Hepatocyte (in vitro differentiated cells): ENCODE measurements around the gene TUB. TPM values are rescaled to one million over a fixed set of nuclear protein-coding genes. Genes with fewer than 3 reads are reported as not detected.

Source experiments
- DNase-seq: peaks from one replicate; pipeline ENCODE4 v3.0.0-alpha.2; 2016; ENCODE audit warnings: low spot score
- H2AFZ ChIP-seq: fragments of 200-600 bp; sonication (generic); 2 replicates; pipeline ENCODE4 v1.6.0; 2016; ENCODE audit warnings: antibody characterized with exemption, mild to moderate bottlenecking
- H3K27ac ChIP-seq: fragments of 200-600 bp; sonication (generic); 2 replicates; pipeline ENCODE4 v1.5.1; 2016; ENCODE audit warnings: mild to moderate bottlenecking
- H3K27me3 ChIP-seq: fragments of 200-600 bp; sonication (generic); 2 replicates; pipeline ENCODE4 v1.6.1; 2016
- H3K36me3 ChIP-seq: fragments of 200-600 bp; sonication (generic); replicated peaks from 2 replicates; pipeline ENCODE4 v1.5.1; 2016; ENCODE audit warnings: low read depth; ENCODE audit not compliant: insufficient read depth
- H3K4me1 ChIP-seq: fragments of 200-600 bp; sonication (generic); 2 replicates; pipeline ENCODE4 v1.5.1; 2016; ENCODE audit warnings: mild to moderate bottlenecking, moderate library complexity; ENCODE audit not compliant: insufficient read depth
- H3K4me2 ChIP-seq: fragments of 200-600 bp; sonication (generic); 2 replicates; pipeline ENCODE4 v1.6.0; 2016
- H3K4me3 ChIP-seq: fragments of 200-600 bp; sonication (generic); 2 replicates; pipeline ENCODE4 v1.5.1; 2016; ENCODE audit warnings: mild to moderate bottlenecking
- H3K79me2 ChIP-seq: fragments of 200-600 bp; sonication (generic); 2 replicates; pipeline ENCODE4 v1.6.0; 2017; ENCODE audit warnings: mild to moderate bottlenecking
- H3K9me2 ChIP-seq: fragments of 200-600 bp; sonication (generic); replicated peaks from 2 replicates; pipeline ENCODE4 v1.6.0; 2017; ENCODE audit warnings: mild to moderate bottlenecking; ENCODE audit not compliant: insufficient read depth
- H3K9me3 ChIP-seq: fragments of 200-600 bp; sonication (generic); 2 replicates; pipeline ENCODE4 v1.5.1; 2016; ENCODE audit warnings: low read depth, mild to moderate bottlenecking
- H4K20me1 ChIP-seq: fragments of 200-600 bp; sonication (generic); 2 replicates; pipeline ENCODE4 v1.6.0; 2016; ENCODE audit warnings: mild to moderate bottlenecking; ENCODE audit not compliant: insufficient read depth, poor library complexity, severe bottlenecking
- EZH2 ChIP-seq: fragments of 200-600 bp; sonication (generic); IDR thresholded peaks from 2 replicates; pipeline ENCODE4 v1.6.1; 2016; ENCODE audit warnings: antibody characterized with exemption, mild to moderate bottlenecking, borderline replicate concordance
- EZH2phosphoT487 ChIP-seq: fragments of 200-600 bp; sonication (generic); IDR thresholded peaks from one replicate; pipeline ENCODE4 v1.6.1; 2018; ENCODE audit warnings: antibody characterized with exemption, mild to moderate bottlenecking, low read depth, moderate library complexity; ENCODE audit not compliant: unreplicated experiment, severe bottlenecking
- WGBS: methylation state at CpG from one replicate; pipeline ENCODE4 v1.1.6; 2016; ENCODE audit warnings: low lambda C conversion rate; ENCODE audit errors: missing lambda C conversion rate; 5-methylcytosine and 5-hydroxymethylcytosine counted together
- polyA plus RNA-seq: library from polyadenylated mRNA; unstranded; fragments of >200 nt; fragmentation: Nextera tagmentation; extraction: Ambion mirVana; gene quantifications from 2 replicates; pipeline ENCODE4 v1.2.1, GENCODE V29; 2016
- total RNA-seq: library from RNA; depleted of rRNA; stranded (reverse); fragments of >200 nt; gene quantifications from 2 replicates; pipeline ENCODE4 v1.2.3, GENCODE V29; 2014
- TF ChIP-seq, protein P1 (sequence below): fragments of 200-600 bp; sonication (generic); IDR thresholded peaks from 2 replicates; pipeline ENCODE4 v1.5.1; 2016; ENCODE audit warnings: antibody characterized with exemption, mild to moderate bottlenecking; ENCODE audit not compliant: poor library complexity

TUB gene
- total and polyA plus RNA-seq, 2 experiments from 2014 or later = 5.0 to 18.7 TPM

DNA sequence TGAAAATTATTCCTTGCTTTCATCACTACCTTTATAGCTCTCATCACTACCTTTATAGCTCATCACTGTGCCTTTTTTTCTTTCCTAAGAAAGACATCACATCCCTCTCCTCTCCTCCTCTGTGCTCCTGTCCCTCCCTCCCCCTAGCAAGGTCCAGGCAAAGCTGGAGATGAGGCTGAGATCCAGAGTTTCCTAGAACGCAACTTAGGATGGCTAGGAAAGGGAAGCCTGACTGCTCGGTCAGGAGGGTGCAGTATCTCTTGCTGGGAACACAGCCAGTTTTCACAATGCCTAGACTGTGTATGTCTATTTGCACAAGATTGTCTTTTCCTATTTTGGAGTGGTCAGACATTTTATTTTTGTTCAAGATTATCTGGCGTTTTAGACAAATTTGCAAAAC, 24.7 kb downstream of the TUB start:
- WGBS = 92% methylated on average over 3 of the region's 3 CpGs
- no peaks in the 10 kb centered on the region for H3K9me2 ChIP-seq
- no peaks in the 10 kb centered on the region for H3K9me3 ChIP-seq
- DNase-seq = no peak
- H3K27me3 ChIP-seq = no peaks in the 10 kb centered on the region
- no peak overlapping the region for H2AFZ ChIP-seq
- H3K4me3 ChIP-seq = no peak overlapping the region
- peaks cover 2% of the 10 kb centered on the region for H3K4me1 ChIP-seq
- no peaks in the 10 kb centered on the region for H3K36me3 ChIP-seq
- TF ChIP-seq EZH2phosphoT487 (no peak), EZH2 (no peak)
- TF ChIP-seq, protein P1, sequence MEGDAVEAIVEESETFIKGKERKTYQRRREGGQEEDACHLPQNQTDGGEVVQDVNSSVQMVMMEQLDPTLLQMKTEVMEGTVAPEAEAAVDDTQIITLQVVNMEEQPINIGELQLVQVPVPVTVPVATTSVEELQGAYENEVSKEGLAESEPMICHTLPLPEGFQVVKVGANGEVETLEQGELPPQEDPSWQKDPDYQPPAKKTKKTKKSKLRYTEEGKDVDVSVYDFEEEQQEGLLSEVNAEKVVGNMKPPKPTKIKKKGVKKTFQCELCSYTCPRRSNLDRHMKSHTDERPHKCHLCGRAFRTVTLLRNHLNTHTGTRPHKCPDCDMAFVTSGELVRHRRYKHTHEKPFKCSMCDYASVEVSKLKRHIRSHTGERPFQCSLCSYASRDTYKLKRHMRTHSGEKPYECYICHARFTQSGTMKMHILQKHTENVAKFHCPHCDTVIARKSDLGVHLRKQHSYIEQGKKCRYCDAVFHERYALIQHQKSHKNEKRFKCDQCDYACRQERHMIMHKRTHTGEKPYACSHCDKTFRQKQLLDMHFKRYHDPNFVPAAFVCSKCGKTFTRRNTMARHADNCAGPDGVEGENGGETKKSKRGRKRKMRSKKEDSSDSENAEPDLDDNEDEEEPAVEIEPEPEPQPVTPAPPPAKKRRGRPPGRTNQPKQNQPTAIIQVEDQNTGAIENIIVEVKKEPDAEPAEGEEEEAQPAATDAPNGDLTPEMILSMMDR = no peak
- H4K20me1 ChIP-seq = no peaks in the 10 kb centered on the region
- no peaks in the 10 kb centered on the region for H3K79me2 ChIP-seq
- no peak overlapping the region for H3K4me2 ChIP-seq
- no peak overlapping the region for H3K27ac ChIP-seq

DNA sequence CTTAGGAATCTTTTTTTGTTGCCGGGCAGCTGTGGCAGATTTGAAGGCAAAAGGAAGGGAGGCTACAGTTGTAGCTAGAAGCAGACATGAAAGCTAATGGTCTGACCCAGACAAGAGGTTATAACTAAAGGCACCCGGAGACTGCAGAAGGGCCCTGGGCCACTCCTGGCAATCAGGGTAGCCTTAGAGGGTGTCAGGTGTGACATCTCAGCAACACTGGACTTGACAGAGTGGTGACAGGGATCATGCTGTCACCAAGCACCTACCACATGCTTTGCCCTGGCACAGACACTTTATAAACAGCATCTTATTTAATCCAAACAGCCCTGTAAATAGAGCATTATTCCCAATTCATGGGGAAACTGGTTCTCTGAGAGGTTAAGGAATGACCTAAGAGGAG, 25.7 kb downstream of the TUB start:
- no peaks in the 10 kb centered on the region for H3K79me2 ChIP-seq
- H3K27ac ChIP-seq = no peak overlapping the region

DNA sequence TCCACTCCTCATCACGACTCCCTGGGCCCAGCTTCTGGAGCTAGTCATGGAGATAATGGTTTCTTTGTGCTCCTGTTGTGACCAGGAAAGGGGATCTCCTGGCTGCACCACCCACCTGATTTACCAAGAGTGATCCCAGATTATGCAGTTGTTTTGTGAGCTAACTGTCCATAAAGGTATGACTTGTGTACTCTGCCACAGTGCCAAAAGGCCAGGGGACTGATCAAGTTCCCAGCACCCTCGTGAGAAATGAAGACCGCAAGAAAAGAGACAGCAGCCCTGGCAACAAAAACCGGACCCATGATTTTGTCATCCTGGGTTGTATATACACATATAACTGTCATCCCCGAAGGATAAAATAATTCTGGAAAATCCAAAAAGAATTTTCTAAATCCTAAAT, 26.6 kb downstream of the TUB start:
- H3K27ac ChIP-seq = no peak overlapping the region
- no peak for DNase-seq
- TF ChIP-seq, protein P1 = no peak
- TF ChIP-seq EZH2phosphoT487 (no peak), EZH2 (no peak)
- no peaks in the 10 kb centered on the region for H3K9me2 ChIP-seq
- no peak overlapping the region for H3K4me2 ChIP-seq
- H3K79me2 ChIP-seq = no peaks in the 10 kb centered on the region
- H4K20me1 ChIP-seq = no peaks in the 10 kb centered on the region
- H3K4me1 ChIP-seq = peaks cover 5% of the 10 kb centered on the region
- no peaks in the 10 kb centered on the region for H3K36me3 ChIP-seq
- H3K27me3 ChIP-seq = no peaks in the 10 kb centered on the region
- 95% methylated on average over 5 of the region's 5 CpGs for WGBS
- H3K9me3 ChIP-seq = no peaks in the 10 kb centered on the region
- H3K4me3 ChIP-seq = no peak overlapping the region
- H2AFZ ChIP-seq = no peak overlapping the region

More for the DNA sequence above, 25.7 kb downstream of the TUB start:
- H3K4me1 ChIP-seq = peaks cover 5% of the 10 kb centered on the region
- no peaks in the 10 kb centered on the region for H3K9me3 ChIP-seq
- no peak overlapping the region for H2AFZ ChIP-seq
- H3K27me3 ChIP-seq = no peaks in the 10 kb centered on the region
- H3K4me3 ChIP-seq = no peak overlapping the region
- 95% methylated on average over 2 of the region's 2 CpGs for WGBS
- DNase-seq = no peak
- no peaks in the 10 kb centered on the region for H3K9me2 ChIP-seq
- H3K4me2 ChIP-seq = no peak overlapping the region
- no peaks in the 10 kb centered on the region for H4K20me1 ChIP-seq
- no peaks in the 10 kb centered on the region for H3K36me3 ChIP-seq
- TF ChIP-seq EZH2 = no peak
- no peak for TF ChIP-seq EZH2phosphoT487
- TF ChIP-seq, protein P1 = no peak

DNA sequence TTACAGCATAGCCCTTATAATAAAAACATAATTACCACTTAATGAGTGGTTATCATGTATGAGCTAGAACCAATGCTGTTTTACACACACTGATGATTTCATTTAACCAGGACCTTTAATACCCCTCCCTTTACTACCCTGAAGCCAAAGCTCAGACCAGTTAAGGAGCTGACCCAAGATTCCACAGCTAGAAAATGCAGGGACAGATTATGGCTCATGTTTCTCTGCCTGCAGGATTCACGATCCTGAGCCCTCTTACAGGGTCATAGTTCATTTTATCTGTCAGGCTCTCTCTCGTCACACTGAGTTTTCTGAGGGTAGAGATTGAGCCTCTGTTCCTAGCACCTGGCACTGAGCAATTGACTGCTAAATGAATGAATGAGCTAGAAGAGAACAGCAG, 27.4 kb downstream of the TUB start:
- Histone ChIP-seq H4K20me1 (no peaks in the 10 kb centered on the region), H3K9me2 (no peaks in the 10 kb centered on the region), H3K27me3 (no peaks in the 10 kb centered on the region), H3K9me3 (no peaks in the 10 kb centered on the region), H3K4me3 (no peak overlapping the region), H3K27ac (no peak overlapping the region), H3K36me3 (no peaks in the 10 kb centered on the region), H2AFZ (no peak overlapping the region), H3K4me1 (peaks cover 5% of the 10 kb centered on the region), H3K4me2 (no peak overlapping the region), H3K79me2 (no peaks in the 10 kb centered on the region)
- 63% methylated on average over 2 of the region's 2 CpGs for WGBS
- TF ChIP-seq, protein P1 = no peak
- TF ChIP-seq EZH2 (no peak), EZH2phosphoT487 (no peak)
- no peak for DNase-seq
